ENCODE measurements around the gene CDYL.

GRCh38 chr6:4813055-4813454 lies 36.9 kb downstream of the CDYL start:
- TF ChIP-seq EZH2 (IDR thresholded peaks at IDR 0.05; ENCODE audit: low read depth) (no peak), CTCF (conservative IDR thresholded peaks at IDR 0.05) (no peak)

Measured in PC-9 (cell line).